HG03378 (cell line): ENCODE measurements around the gene SMPDL3A.
"Not testable (repeated sequence)": the region's sequence is repeated elsewhere in the genome, so short reads cannot be mapped to it uniquely, and the experiment has no call there.

ENCODE experiments used
- ATAC-seq: cut with Tn5 transposase; IDR thresholded peaks from one replicate; pipeline ENCODE4 v1.9.1; 2021; ENCODE audit warnings: mild to moderate bottlenecking, moderate library complexity; ENCODE audit not compliant: unreplicated experiment

SMPDL3A gene, protein sequence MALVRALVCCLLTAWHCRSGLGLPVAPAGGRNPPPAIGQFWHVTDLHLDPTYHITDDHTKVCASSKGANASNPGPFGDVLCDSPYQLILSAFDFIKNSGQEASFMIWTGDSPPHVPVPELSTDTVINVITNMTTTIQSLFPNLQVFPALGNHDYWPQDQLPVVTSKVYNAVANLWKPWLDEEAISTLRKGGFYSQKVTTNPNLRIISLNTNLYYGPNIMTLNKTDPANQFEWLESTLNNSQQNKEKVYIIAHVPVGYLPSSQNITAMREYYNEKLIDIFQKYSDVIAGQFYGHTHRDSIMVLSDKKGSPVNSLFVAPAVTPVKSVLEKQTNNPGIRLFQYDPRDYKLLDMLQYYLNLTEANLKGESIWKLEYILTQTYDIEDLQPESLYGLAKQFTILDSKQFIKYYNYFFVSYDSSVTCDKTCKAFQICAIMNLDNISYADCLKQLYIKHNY

DNA sequence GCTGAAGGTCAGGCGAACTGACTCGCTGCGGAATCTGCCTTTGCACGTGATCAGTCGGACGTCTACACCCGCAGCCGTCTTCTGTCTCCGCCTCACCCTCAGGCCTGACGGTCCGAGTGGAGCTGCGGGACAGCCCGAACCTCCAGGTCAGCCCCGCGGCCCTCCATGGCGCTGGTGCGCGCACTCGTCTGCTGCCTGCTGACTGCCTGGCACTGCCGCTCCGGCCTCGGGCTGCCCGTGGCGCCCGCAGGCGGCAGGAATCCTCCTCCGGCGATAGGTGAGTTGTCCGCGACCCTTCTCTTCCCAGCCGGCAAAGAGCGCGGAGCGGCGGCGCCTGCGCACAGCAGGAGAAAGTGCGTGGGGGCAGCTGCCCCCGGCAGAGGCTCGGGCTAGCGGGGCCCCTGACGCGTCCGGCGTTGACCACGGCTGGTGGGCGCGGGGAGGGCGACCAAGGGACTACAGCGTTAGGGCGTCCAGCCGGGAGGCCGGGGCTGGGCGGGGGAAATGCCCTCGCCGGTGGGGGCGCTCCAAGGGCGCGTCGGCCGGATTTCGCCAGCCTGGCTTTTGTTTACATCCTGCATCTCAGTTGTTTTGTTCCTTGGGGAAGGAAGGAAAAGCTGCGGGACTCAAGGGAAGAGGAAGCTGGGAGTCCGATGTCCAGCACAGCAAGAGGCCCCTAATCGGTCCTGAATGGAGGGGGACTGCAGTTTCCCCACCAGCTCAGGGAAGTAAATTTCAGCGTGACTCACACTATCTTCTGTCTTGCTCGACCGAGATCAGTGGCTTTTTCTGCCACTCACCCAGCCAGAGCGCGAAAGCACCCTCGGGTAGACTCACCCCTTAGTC, at the start of gene SMPDL3A:
TSS of gene SMPDL3A (plus strand) at position 77 of the 846 bp plus-strand sequence. CDS start at position 166, 89 bp downstream.
- ATAC-seq = peak; percentile 63

DNA sequence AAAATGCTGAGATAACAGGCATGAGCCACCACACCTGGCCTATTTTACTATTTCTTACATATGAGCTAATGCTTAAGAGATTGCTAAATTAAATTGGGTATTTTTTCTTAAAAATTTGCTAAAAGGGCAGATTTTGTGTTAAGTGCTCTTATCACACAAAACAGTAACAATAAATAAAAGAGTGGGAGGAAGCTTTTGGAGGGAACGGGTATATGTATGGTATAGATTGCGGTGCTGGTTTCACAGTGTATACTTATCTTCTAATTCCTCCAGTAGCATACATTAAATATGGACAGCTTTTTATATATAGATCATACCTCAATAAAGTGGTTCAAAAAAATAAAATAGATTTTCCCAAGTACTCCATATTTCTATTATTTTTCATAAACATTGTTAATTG, 49.0 kb upstream of the SMPDL3A start:
- ATAC-seq = no peak

DNA sequence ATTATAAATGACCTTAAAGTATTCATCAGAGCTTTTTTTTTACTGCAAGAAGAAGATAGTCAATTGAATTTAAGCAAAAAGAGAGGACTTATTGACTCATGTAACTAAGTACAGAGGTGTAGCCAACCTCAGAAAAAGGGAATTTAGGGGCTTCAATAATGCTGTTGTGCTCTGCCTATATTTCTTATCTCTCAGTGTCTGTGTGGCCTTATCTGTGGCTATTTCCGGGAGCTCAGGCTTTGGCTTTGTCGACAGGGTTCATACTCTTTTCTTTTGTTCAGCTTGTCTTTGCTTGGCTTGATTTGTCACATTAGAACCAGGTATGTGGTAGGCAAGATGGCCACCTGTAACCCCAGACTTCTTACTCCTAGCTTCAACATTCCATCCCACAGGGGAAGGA, 48.1 kb upstream of the SMPDL3A start:
- ATAC-seq = no peak

DNA sequence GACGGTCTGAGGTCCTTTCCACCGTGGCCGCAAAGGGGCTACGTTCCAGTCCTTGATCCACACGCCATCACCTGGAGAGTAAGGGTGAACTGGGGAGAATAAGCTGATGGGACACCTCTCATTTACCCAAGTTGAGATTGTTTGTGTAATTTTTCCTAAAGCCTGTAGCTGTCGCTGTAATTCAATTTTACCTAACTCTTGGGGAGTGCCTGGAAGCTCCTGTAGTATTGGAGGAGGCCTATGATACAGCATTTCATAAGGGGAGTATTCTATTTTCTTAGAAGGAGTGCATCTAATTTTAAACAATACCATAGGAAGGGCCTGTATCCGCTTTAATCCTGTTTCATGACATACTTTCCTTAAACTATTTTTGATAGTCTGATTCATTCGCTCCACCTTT, 44.8 kb upstream of the SMPDL3A start:
- not testable (repeated sequence) for ATAC-seq

DNA sequence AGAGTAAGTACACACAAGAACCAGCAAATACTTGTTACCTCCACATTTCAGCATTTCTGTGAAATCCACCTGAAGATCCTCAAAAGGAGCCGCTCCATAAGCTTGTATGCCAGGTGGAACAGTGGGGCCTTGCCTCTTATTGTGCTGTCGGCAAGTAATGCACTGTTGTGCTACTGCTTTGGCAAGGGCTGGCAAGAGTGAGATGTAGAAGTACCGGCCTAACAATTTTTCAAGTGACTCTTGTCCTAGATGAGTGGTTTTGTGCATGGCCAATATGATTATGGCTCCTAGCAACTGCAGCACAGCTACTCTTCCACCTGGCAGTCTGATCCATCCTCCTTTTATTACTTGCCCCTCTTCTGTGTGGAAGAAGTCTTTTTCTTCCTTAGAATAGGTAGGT, 44.2 kb upstream of the SMPDL3A start:
- ATAC-seq = not testable (repeated sequence)

DNA sequence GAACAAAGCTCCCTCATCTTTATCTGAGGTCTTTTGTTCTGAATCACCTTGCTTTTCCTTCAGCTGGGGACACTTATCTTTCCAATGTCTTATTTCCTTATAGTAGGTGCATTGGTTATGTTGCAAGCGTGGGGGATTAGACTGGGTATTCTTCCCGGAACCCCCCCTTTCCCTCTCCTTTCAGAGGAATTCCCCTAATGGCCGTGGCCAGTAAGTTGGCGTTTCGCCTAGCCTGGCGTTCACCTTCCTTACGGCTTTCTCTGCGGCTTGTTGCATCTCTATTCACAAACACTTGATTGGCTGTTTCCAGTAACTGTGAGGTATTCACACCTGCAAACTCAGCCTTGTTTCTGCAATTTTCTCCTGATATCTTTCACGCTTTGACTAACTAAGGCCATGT, 42.4 kb upstream of the SMPDL3A start:
- ATAC-seq = no peak

DNA sequence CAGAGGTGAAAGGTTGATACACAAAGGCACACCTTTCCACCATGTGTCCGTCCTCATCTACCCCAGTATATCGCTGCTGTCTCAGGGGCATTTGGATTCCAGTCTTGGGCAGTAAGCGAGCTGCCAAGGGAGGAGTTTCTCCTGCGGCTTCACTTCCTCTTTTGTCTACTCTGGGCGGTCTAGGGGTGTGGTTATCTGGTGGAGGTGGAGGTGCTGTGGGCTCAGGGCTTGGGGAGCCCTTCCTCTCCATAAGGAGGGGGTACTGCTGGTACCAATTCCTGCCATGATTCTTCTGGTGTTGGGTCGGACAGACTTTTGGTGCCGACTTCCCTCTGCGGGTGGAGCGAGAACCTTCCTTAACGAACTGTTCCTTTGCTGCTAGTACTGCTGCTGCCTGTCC, 41.5 kb upstream of the SMPDL3A start:
- ATAC-seq = no peak

DNA sequence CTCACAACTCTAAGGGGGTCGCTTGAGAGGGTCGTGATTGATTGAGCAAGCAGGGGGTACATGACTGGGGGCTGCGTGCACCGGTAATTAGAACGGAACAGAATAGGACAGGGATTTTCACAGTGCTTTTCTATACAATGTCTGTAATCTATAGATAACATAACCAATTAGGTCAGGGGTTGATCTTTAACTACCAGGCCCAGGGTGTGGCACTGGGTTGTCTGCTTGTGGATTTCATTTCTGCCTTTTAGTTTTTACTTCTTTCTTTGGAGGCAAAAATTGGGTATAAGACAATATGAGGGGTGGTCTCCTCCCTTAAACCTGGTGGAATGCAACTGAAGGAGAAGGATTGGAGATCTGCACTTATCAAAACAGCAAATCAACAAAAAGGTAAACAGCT, 40.1 kb upstream of the SMPDL3A start:
- ATAC-seq = not testable (repeated sequence)

DNA sequence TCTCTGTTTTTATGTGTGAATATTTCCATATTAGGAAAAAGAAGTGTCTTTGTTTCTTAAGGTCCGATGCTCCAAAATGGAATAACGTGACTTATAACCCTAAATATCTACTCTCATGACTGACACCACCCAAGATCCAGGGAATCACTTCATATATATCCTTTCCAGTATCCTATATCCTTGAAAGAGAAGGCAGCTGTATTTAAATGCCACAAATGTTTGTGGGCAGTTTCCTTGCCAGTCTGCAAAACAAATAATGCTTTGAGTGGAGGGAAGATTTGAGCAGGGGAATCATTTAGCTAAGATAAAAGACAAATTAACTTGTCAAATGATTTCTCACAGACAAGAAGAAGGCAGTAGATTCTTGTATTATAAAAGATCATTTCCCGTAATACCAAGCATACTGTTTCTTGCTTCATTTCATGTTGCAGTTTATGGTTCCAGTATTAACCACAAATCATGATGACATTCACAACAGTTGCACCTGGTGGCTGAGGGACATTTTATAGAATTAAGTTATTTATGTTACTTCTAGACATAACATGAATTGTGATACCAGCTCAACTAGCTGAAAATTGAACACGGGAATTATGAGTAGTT, 39.5 kb upstream of the SMPDL3A start:
- no peak for ATAC-seq

DNA sequence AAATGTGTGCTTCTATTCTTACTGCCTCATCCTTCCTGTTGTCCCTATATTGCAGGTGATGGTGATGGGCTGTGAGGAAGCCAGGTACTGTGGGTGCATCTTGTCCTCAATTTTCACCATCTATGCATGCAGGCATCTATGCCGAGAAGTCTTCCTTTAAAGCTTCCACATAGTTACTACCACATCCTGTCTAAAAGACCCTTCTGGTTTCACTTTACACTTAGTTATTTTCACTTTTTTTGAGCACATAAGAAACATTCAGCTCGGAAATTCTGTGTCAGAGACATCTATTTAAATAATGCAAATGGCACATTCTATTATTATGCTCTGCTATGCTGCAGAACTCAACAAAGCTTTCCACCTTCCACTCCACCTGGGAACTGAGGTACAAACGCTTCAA, 37.7 kb upstream of the SMPDL3A start:
- peak; percentile 91 for ATAC-seq

DNA sequence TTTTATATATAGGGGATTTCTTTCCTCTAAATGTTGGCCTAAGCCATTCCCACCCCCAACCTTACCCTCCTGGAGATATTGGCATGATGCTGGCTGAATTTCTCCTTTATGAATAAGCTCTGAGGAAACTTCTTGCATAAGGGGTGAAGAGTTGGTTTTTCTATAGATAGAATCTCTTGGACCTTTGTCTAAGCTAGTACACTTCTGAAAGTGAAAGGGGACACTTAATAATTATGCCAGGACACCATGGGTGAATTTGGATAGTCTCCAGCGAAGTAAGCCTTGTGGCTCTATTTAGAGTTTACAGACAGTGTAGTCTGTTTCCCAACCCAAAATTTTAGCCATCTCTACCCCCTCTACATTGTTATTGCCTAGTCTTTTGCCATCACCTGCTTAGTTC, 36.6 kb upstream of the SMPDL3A start:
- ATAC-seq = peak; percentile 39

DNA sequence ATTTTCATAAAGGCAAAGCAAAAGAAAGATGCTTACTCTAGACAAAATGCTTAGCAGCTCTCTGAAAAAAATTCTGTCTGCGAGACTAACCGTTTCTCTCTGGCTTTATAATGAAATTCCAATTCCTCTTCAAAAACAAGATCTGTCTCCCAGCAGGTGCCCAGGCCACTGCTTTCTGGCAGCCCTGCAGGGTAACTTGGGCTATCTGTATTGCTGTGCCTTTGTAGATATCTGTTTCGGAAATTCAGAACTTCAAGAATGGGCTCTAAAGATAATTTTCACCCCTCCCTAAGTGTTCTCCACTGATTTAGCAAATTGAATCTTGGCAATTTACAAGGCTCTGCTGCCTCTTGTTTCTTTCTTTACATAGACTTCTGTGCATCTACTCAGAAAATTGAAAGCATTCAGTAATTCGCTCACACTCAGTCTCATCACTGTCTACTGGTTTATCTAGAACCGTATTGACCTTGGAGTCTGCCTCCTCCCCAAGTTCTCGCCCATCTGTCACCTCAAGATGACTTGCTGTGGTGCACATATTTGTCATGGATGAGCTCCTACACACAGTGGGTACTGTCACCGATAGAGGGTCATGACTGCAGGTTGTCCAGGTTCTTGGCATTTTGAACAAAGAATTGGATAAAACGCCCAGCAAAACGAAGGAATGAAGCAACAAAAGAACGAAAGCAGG, 35.9 kb upstream of the SMPDL3A start:
- ATAC-seq = no peak

DNA sequence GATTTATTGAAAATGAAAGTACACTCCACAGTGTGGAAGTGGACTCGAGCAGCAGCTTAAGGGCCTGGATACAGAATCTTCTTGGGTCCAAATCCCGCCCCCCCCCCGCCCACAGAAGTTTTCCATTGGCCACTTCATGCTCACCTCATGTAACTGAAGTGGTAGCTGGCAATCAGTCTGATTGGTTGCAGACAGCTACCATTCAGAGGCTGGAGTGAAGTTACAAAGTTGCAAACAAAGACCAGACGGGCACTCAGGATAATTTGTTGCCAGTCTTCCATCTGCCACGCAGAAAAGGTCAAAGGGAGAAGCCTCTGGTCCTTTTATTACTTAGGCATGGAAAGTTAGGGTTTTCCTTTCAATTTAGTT, 35.4 kb upstream of the SMPDL3A start:
- no peak for ATAC-seq

DNA sequence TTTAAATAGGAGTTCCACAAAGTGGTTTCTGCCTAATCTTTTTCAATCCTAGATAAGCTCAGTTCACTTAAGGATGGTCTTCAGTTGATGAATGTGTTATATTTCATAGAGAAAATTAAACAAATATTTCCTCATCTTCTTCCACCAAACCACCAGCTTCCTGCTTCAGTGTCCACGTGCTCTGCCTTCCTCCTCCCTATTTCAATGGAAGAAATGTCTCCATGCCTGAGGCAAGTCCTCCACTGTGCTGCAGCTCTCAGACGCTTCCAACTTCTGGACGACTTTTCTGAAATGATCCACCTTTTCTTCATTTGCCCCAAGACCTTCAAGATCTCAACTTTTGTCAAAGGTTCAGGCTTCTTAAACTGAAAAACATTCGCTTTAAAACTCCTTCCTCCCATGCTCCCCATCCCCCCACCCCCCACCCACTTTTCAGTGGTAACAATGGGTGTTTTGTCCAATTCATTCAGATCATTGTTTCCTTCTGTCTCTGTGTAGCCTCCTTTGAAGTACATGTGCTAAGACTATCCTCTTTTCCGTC, 34.8 kb upstream of the SMPDL3A start:
- no peak for ATAC-seq

DNA sequence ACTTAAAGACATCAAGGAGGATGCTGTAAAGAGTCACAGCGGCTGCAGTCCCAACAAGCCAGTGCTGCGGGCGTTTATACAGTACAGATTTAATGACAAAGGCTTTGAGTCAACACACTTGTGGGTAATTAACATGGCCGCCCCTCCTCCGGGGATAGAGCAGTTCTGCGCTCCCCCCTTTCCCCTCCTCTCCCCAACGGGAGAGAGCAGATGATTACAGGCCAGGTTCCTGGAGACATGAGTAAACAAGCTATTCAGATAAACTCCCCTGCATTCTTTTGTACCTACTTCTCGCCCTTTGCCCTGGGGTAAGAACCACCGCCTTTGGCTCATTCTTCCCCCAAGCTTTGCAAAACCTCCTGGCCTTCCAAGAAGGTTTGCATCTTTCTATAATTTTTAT, 33.2 kb upstream of the SMPDL3A start:
- no peak for ATAC-seq

DNA sequence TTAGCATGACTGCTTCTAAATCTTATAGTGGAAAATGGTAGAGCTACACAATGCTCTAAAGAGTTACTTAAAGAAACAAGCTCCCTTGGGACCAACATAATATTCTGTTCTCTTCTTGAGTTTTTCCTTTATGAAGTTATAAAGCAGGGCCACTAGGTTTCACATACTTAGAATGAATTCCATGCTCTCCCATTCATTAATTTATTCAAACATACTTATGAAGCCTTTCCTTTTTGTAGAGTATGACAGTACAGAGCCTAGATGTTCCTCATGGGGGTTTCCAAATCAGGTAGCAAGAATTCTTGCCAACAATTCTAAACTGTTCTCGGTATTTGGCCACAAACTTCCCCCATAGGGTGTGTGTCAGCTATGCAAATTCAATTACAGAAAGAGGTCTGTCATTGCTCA, 30.1 kb upstream of the SMPDL3A start:
- ATAC-seq = peak; percentile 100

DNA sequence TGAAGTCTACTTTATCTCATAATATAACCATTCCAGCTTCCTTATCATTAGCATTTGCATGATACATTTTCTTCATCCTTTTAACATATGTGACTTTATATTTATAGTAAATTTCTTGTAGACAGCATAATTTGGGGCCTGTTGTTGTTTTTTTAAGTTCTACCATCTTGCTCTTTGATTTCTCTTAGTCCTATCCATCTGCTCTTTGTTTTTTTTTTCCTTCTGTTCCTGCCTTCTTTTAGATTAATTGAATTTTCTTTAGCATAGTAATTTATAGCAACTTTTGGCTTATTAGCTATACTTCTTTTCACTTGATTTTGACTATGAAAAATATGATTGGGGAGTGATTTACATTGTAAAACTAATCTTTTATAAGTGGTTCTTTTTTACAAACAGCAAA, 28.7 kb upstream of the SMPDL3A start:
- ATAC-seq = no peak

DNA sequence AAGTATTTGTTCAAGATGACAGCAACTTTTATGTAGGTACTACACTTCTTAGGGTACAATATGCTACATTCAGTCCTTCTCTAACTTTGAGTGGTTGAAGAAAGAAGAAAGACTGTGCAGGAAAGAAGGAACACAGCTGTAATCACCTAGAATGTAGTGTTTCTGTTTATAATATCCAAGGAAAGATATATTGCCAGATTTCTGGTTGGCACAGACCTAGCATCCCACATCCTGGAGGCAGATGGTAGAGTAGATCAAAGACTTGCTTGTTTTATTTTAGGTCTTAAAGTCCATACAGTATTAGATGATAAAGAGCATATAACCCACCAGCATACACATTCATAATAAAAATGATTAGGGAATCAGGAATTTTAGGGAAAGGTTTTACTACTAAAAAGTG, 22.8 kb upstream of the SMPDL3A start:
- ATAC-seq = no peak

DNA sequence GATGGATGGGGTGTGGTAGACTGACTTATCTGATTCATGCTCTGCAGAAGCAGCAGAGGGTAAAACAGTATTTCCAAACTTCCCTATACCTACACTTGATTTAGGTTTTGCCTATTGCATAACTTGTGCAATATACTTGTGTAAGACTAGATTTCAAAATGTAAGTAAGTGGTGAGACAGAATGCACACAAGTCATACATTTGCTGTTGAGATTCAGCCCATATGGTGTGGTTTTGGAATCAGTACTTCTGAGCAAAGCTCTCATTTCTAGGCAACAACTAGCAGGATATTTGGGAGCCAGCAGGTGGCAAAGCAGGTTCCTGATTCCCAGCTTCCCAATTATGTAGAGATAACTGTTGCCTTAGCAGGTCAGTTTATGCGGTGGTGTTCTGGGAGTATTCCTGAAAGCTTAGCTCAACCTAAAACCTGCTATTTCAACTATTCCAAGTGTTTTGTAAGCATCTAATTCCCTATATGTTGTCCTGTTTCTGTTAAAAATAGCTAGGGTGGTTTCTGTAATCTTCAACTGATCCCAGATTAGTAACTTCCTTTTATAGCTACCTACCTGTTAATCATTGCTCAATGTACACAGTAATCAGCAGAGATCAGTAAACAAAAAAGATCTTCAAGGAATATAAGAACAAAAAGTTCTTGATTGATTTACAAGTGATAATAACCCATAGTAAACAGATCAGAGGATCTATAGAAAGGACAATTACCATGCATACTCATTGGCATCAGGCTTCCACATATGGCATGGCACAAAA, 18.0 kb upstream of the SMPDL3A start:
- no peak for ATAC-seq
